Dendritic cell treated with granulocyte-macrophage colony-stimulating factor and Interleukin-4, amounts not matched to agents 40 ng/mL and 50 ng/mL, for 4 days (primary cell): ENCODE measurements around the gene PARD3.

Experiments
- H3K27ac Mint-ChIP-seq: one replicate; pipeline ENCODE4 v1.8.0; 2022; ENCODE audit warnings: mild to moderate bottlenecking, mixed read lengths
- H3K27me3 Mint-ChIP-seq: one replicate; pipeline ENCODE4 v1.8.0; 2022; ENCODE audit warnings: mild to moderate bottlenecking, mixed read lengths
- H3K36me3 Mint-ChIP-seq: one replicate; pipeline ENCODE4 v1.8.0; 2022; ENCODE audit warnings: low read depth, mixed read lengths
- H3K4me1 Mint-ChIP-seq: one replicate; pipeline ENCODE4 v1.8.0; 2022; ENCODE audit warnings: low read depth, mixed read lengths
- H3K4me3 Mint-ChIP-seq: one replicate; pipeline ENCODE4 v1.8.0; 2022; ENCODE audit warnings: mild to moderate bottlenecking, moderate library complexity, mixed read lengths
- H3K9me3 Mint-ChIP-seq: one replicate; pipeline ENCODE4 v1.8.0; 2022; ENCODE audit warnings: mixed read lengths
- intact Hi-C: fragments of 100-400 bp; cut with micrococcal nuclease; formaldehyde crosslinking; loops from one replicate; pipeline ENCODE4 v1.15.0; 2022

The PARD3 gene

GRCh38 chr10:34838366-34838900 is 23.3 kb upstream of the PARD3 start:
- H3K27ac Mint-ChIP-seq = no peak overlapping the region

GRCh38 chr10:34835908-34836508 is 20.9 kb upstream of the PARD3 start:
- no peak overlapping the region for H3K27ac Mint-ChIP-seq
- intact Hi-C loops = no loop called here
- H3K27me3 Mint-ChIP-seq = peaks cover 6% of the 10 kb centered on the region
- H3K36me3 Mint-ChIP-seq = no peaks in the 10 kb centered on the region
- no peaks in the 10 kb centered on the region for H3K4me1 Mint-ChIP-seq
- H3K4me3 Mint-ChIP-seq = no peak overlapping the region
- peaks cover 8% of the 10 kb centered on the region for H3K9me3 Mint-ChIP-seq

More at GRCh38 chr10:34838366-34838900, 23.3 kb upstream of the PARD3 start:
- Mint-ChIP-seq H3K27me3 (peaks cover 6% of the 10 kb centered on the region), H3K36me3 (no peaks in the 10 kb centered on the region), H3K4me1 (no peaks in the 10 kb centered on the region), H3K4me3 (no peak overlapping the region), H3K9me3 (no peaks in the 10 kb centered on the region)
- intact Hi-C loops = no loop called here

GRCh38 chr10:34834274-34834673 is 19.2 kb upstream of the PARD3 start:
- intact Hi-C loops = no loop called here
- Mint-ChIP-seq H3K36me3 (no peaks in the 10 kb centered on the region), H3K27ac (no peak overlapping the region), H3K4me3 (no peak overlapping the region), H3K9me3 (peaks cover 8% of the 10 kb centered on the region), H3K27me3 (peaks cover 12% of the 10 kb centered on the region), H3K4me1 (no peaks in the 10 kb centered on the region)

GRCh38 chr10:34830217-34830822 is 15.2 kb upstream of the PARD3 start:
- Mint-ChIP-seq H3K27me3 (peaks cover 8% of the 10 kb centered on the region), H3K4me1 (no peaks in the 10 kb centered on the region), H3K4me3 (no peak overlapping the region), H3K27ac (no peak overlapping the region), H3K36me3 (no peaks in the 10 kb centered on the region), H3K9me3 (peaks cover 8% of the 10 kb centered on the region)
- intact Hi-C loops = no loop called here

- no peaks in the 10 kb centered on the region for H3K36me3 Mint-ChIP-seq
- intact Hi-C loops = no loop called here
- H3K27ac Mint-ChIP-seq = no peak overlapping the region
- peaks cover 13% of the 10 kb centered on the region for H3K27me3 Mint-ChIP-seq
- H3K4me1 Mint-ChIP-seq = no peaks in the 10 kb centered on the region
- no peak overlapping the region for H3K4me3 Mint-ChIP-seq
- H3K9me3 Mint-ChIP-seq = peaks cover 1% of the 10 kb centered on the region
These were observed 12.0 kb upstream of the PARD3 start for GRCh38 chr10:34826857-34827766.

- Mint-ChIP-seq H3K27ac (no peak overlapping the region), H3K9me3 (no peaks in the 10 kb centered on the region), H3K36me3 (no peaks in the 10 kb centered on the region), H3K4me1 (no peaks in the 10 kb centered on the region), H3K4me3 (no peak overlapping the region), H3K27me3 (peaks cover 16% of the 10 kb centered on the region)
- intact Hi-C loops = no loop called here
These were observed 11.1 kb upstream of the PARD3 start for GRCh38 chr10:34826221-34826620.

- intact Hi-C loops = no loop called here
- Mint-ChIP-seq H3K4me1 (no peaks in the 10 kb centered on the region), H3K9me3 (no peaks in the 10 kb centered on the region), H3K36me3 (no peaks in the 10 kb centered on the region), H3K27me3 (peaks cover 14% of the 10 kb centered on the region), H3K27ac (no peak overlapping the region), H3K4me3 (no peak overlapping the region)
These were observed 10.3 kb upstream of the PARD3 start for GRCh38 chr10:34825414-34825813.

GRCh38 chr10:34824870-34825269 is 9.8 kb upstream of the PARD3 start:
- intact Hi-C loops = no loop called here
- no peaks in the 10 kb centered on the region for H3K4me1 Mint-ChIP-seq
- H3K27me3 Mint-ChIP-seq = peaks cover 10% of the 10 kb centered on the region
- H3K36me3 Mint-ChIP-seq = no peaks in the 10 kb centered on the region
- no peaks in the 10 kb centered on the region for H3K9me3 Mint-ChIP-seq
- no peak overlapping the region for H3K27ac Mint-ChIP-seq
- no peak overlapping the region for H3K4me3 Mint-ChIP-seq

- intact Hi-C loops = no loop called here
- H3K27ac Mint-ChIP-seq = no peak overlapping the region
- H3K27me3 Mint-ChIP-seq = peaks cover 33% of the 10 kb centered on the region
- no peaks in the 10 kb centered on the region for H3K9me3 Mint-ChIP-seq
- no peak overlapping the region for H3K4me3 Mint-ChIP-seq
- H3K36me3 Mint-ChIP-seq = no peaks in the 10 kb centered on the region
- no peaks in the 10 kb centered on the region for H3K4me1 Mint-ChIP-seq
These were observed 6.8 kb upstream of the PARD3 start for GRCh38 chr10:34821587-34822585.

GRCh38 chr10:34817586-34817985 is 2.5 kb upstream of the PARD3 start:
- Mint-ChIP-seq H3K27ac (no peak overlapping the region), H3K4me3 (no peak overlapping the region), H3K27me3 (peaks cover 57% of the 10 kb centered on the region), H3K9me3 (no peaks in the 10 kb centered on the region), H3K36me3 (no peaks in the 10 kb centered on the region), H3K4me1 (no peaks in the 10 kb centered on the region)
- intact Hi-C loops = no loop called here

GRCh38 chr10:34817054-34817453 is 2.0 kb upstream of the PARD3 start:
- peaks cover 62% of the 10 kb centered on the region for H3K27me3 Mint-ChIP-seq
- no peak overlapping the region for H3K4me3 Mint-ChIP-seq
- H3K27ac Mint-ChIP-seq = no peak overlapping the region
- H3K36me3 Mint-ChIP-seq = no peaks in the 10 kb centered on the region
- intact Hi-C loops = no loop called here
- H3K4me1 Mint-ChIP-seq = no peaks in the 10 kb centered on the region
- H3K9me3 Mint-ChIP-seq = no peaks in the 10 kb centered on the region

GRCh38 chr10:34816501-34817002 is 1.5 kb upstream of the PARD3 start:
- Mint-ChIP-seq H3K9me3 (no peaks in the 10 kb centered on the region), H3K27me3 (peaks cover 66% of the 10 kb centered on the region), H3K36me3 (no peaks in the 10 kb centered on the region), H3K27ac (no peak overlapping the region), H3K4me3 (no peak overlapping the region), H3K4me1 (no peaks in the 10 kb centered on the region)
- intact Hi-C loops = no loop called here

GRCh38 chr10:34816085-34816496 is 995 bp upstream of the PARD3 start:
- H3K9me3 Mint-ChIP-seq = no peaks in the 10 kb centered on the region
- peaks cover 69% of the 10 kb centered on the region for H3K27me3 Mint-ChIP-seq
- no peak overlapping the region for H3K4me3 Mint-ChIP-seq
- no peaks in the 10 kb centered on the region for H3K4me1 Mint-ChIP-seq
- intact Hi-C loops = no loop called here
- H3K36me3 Mint-ChIP-seq = no peaks in the 10 kb centered on the region
- H3K27ac Mint-ChIP-seq = no peak overlapping the region
